NOMO-1 treated with DMSO at 0.1 percent for 48 hours (cell line): ENCODE measurements around the gene FPGS.
"Not testable (repeated sequence)": the region's sequence is repeated elsewhere in the genome, so short reads cannot be mapped to it uniquely, and the experiment has no call there.

Source experiments
- DNase-seq: peaks from one replicate; lab custom pipeline; 2025; ENCODE audit not compliant: unreplicated experiment; lab: John Stamatoyannopoulos, UW

FPGS gene, protein sequence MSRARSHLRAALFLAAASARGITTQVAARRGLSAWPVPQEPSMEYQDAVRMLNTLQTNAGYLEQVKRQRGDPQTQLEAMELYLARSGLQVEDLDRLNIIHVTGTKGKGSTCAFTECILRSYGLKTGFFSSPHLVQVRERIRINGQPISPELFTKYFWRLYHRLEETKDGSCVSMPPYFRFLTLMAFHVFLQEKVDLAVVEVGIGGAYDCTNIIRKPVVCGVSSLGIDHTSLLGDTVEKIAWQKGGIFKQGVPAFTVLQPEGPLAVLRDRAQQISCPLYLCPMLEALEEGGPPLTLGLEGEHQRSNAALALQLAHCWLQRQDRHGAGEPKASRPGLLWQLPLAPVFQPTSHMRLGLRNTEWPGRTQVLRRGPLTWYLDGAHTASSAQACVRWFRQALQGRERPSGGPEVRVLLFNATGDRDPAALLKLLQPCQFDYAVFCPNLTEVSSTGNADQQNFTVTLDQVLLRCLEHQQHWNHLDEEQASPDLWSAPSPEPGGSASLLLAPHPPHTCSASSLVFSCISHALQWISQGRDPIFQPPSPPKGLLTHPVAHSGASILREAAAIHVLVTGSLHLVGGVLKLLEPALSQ

GRCh38 chr9:127802576-127803443 lies at the start of gene FPGS:
Gene FPGS (plus strand): TSS chr9:127802882. CDS start chr9:127802925, 43 bp downstream.
- peak; percentile 82 for DNase-seq

- DNase-seq, result no peak
Observed at GRCh38 chr9:127753148-127753547, 49.5 kb upstream of the FPGS start.

DNA sequence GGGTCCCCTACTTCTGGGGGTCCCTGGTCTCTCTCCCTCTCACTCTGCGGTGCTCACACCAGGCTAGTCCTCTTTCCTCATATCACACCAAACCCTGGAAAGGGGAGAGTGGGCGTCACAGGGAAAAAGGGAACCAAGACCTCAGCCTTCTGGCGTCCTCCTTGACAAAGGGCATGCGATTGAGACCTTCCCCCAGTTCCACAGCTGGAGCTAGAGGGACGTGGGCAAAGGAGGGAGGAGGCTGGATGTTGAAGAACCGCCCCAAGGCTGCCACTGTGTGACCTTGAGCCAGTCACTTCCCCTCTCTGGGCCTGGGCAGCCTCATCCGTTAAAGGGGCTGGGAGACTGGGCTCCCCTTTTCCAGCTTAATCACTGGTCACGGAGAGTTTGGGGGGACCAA lies 49.1 kb upstream of the FPGS start:
- DNase-seq, result no peak

GRCh38 chr9:127754099-127755060 lies 48.3 kb upstream of the FPGS start:
- no peak for DNase-seq

DNA sequence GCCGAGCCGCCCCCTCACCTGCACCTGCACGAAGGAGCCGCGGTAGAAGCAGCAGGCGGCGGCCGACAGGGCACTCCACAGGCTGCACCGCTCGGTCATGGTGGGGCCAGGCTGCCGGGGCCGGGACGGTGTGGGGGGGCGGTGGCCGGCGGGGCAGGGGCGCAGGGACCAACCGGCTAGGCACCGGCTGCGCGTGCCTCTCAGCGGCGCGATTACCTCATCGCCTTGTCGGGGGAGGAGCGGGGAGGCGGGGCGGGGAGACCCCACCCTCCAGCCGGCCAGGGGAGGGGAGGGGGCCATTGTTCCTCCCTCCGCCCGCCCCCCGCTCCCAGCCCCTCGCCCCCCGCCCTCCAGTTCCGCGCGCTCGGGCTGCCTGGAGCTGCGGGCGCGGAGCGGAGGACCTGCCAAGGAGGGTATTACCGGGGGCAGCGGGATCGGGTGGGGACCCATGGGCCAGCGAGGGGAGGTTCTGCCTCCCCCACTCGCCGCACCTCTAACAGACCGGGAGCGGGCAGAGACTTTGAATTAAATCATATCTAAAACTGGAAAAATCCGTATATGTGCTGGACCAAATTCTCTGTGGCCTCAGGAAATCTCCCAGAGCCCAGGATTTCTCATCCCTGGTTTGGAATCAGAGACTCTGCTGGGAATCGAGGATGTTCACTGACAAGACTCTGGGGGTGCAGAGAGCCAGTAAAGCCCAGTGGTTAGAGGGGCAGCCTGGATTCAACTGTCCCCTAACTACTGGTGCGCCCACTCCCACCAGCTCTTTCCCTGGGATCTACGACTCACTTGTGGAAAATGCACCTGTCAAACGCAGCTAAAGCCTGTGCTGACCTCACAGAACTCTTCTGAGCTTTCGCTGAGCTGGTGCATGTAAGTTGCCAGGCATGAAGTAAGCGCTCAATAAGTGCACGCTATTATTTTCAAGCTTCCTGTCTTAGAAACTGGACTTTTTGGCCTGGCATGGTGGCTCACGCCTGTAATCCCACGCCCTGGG lies 47.3 kb upstream of the FPGS start:
- DNase-seq, result no peak

- DNase-seq, result no peak
Observed at GRCh38 chr9:127756233-127756632, 46.4 kb upstream of the FPGS start.

GRCh38 chr9:127756776-127757175 lies 45.9 kb upstream of the FPGS start:
- DNase-seq, result not testable (repeated sequence)

- DNase-seq, result no peak
Observed at GRCh38 chr9:127758843-127759242, 43.8 kb upstream of the FPGS start.

GRCh38 chr9:127761061-127761460 lies 41.6 kb upstream of the FPGS start:
- DNase-seq, result no peak

DNA sequence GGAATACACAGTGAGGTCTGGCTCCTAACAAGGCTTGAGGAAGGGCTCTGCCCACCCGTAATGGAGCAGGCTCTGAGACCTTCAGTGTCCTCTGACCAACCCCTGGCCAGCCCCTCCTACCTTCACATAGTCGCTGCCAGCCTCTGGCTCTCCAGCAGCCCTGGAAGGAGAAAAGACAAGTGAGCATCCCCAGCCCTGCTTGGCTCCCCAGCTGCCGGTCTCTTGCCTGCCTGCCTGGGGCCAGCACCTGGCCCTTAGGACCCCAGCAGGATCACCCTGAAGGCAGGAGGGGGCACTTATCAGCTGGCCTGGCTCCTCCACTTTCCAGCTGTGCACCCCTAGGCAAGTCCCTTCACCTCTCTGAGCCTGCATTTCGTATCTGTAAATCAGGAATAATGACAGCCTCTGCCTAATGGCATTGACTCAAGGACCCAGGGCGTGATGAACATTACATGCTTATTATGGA lies 41.2 kb upstream of the FPGS start:
- DNase-seq, result no peak

DNA sequence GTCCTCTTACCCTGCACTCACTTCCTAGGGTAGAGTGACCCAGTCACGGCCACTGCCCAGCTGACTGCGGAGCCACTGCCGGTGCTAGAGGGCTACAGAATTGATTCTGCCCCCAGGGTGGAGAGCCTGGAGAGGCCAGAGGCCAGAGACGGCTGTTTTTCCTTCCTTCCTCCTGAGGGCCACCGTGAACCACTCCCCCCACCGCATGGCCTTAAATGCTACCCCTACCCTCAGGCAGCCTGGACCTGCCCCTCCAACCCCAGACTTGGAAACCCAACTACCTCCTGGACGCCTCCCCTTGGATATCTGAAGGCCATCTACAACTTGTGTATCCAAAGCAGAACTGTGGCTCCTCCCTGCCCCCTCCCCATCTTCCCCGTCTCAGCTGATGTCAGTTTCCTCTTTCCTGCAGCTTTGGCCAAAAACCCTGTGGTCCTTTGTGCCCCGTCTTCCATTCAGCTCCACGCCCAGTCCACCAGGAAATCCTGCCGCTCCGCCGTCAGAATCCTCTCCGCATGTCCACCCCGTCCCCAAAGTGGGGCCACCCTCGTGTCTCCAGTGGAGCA lies 40.5 kb upstream of the FPGS start:
- peak; percentile 23 for DNase-seq

- DNase-seq, result peak; percentile 25
Observed at GRCh38 chr9:127763918-127764384, 38.7 kb upstream of the FPGS start.

- DNase-seq, result no peak
Observed at GRCh38 chr9:127765418-127765817, 37.3 kb upstream of the FPGS start.

DNA sequence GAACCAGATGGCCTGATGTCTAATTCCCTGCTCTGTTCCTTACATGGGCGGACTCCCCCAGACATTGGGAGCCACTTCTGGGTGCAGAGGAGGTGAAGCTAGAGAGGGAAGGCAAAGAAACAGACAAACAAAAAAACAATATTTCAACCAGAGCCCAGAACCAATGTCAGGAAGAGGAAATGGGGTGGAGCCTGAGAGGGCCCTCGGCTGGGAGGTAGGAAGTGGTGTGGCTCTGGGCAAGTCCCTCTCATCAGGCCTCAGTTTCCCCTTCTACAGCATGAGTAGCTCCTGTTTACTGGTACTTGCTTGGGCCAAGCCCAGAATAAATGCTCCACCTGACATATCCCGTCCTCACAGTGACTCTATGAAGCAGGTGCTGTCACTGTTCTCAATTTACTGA lies 35.3 kb upstream of the FPGS start:
- no peak for DNase-seq

GRCh38 chr9:127767909-127768331 lies 34.8 kb upstream of the FPGS start:
- no peak for DNase-seq

DNA sequence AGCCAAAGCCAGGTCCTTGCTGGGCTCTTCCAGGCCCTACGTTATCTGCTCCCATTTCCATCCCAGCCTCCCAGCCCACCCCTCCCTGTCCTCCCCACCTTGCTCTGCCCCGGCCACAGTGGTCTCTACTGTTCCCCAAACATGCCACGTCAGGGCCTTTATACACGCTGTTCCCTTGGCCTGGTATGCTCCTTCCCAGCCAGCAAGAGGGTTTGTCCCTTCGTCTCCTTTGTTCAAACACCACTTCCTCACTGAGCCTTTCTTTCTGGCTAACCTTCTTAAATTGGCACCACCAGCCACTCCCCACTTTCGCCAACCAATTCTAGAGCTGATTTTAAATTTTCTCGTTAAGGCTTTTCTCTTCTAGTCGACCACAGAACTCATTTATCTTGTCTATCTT lies 34.0 kb upstream of the FPGS start:
- DNase-seq, result no peak

DNA sequence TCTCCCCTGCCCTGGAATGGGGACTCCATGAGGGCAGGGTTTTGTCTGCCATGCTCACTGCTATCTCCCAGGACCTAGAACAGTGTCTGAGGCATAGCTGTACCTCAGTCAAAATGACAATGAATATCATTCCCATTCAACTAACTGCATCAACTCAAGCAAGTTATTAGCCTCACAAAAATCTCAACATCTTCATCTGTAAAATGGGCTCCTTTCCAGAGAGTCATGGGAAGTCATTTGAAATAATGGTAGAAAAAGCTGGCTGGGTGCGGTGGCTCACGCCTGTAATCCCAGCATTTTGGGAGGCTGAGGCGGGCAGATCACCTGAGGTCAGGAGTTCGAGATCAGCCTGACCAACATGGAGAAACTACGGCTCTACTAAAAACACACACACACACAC lies 33.6 kb upstream of the FPGS start:
- DNase-seq, result no peak

DNA sequence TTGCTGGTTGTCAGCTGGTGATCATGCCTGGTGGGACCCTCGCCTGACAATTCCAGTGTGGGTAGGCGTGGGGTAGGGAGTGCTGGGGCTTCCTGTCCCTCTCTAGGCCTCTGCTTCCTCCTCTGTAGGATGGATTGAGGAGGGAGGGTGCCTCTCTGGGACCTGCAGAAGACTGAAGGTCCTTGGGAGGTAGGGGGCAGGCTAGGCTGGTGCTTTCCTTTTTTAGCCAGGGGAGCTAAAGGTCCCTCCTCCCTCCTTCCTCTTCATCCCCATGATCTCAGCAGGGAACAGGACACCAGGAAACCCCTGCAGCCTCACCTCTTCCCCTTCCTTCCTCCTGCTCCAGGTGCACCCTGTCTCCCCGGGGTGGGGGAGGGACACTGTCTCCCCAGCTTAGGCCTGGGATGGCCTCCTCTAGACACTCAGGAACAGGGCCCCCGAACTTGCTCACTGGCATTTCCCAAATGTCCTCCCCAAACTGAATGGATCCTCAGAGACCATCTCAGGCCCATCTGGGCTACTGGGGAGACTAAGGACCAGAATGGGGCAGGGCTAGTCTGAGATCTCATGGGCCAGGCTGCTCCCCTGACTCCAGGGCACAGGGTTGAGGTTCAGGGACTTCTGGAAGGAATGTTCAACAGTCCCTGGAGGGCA lies 32.6 kb upstream of the FPGS start:
- DNase-seq, result no peak
